Mesenchymal stem cell (in vitro differentiated cells and primary cell): ENCODE measurements around the gene SEZ6L.

Experiments
- DNase-seq: peaks from one replicate; pipeline ENCODE4 v3.0.0-alpha.2; 2013
- H2AFZ ChIP-seq: one replicate; pipeline ENCODE4 v1.6.1; 2013; ENCODE audit warnings: low read depth, mild to moderate bottlenecking, control low read depth, inconsistent platforms, low read length, moderate library complexity
- H2AK5ac ChIP-seq: 2 replicates; pipeline ENCODE4 v1.6.1; 2013; ENCODE audit warnings: low read length, moderate library complexity, mild to moderate bottlenecking, inconsistent platforms; ENCODE audit not compliant: severe bottlenecking
- H2BK120ac ChIP-seq: one replicate; pipeline ENCODE4 v1.6.1; 2013; ENCODE audit warnings: low read depth, mild to moderate bottlenecking, inconsistent platforms, low read length, moderate library complexity
- H2BK12ac ChIP-seq, 2 experiments: one replicate each; pipeline ENCODE4 v1.6.1; 2013; ENCODE audit warnings: inconsistent platforms in 2 of 2, low read length in 2 of 2, mild to moderate bottlenecking in 2 of 2, moderate library complexity in 2 of 2, control low read depth in 1 of 2
- H2BK15ac ChIP-seq: one replicate; pipeline ENCODE4 v1.6.1; 2013; ENCODE audit warnings: mild to moderate bottlenecking, low read depth, inconsistent platforms; ENCODE audit not compliant: poor library complexity, severe bottlenecking
- H2BK5ac ChIP-seq: 2 replicates; pipeline ENCODE4 v1.6.1; 2013; ENCODE audit warnings: low read depth, mild to moderate bottlenecking, low read length, control low read depth, inconsistent platforms; ENCODE audit not compliant: poor library complexity, severe bottlenecking
- H3K14ac ChIP-seq, 2 experiments: one replicate each; pipeline ENCODE4 v1.6.1; 2013; ENCODE audit warnings: inconsistent platforms in 2 of 2, low read length in 2 of 2, control low read depth in 1 of 2, mild to moderate bottlenecking in 1 of 2, moderate library complexity in 1 of 2
- H3K18ac ChIP-seq, 2 experiments: one replicate each; pipeline ENCODE4 v1.6.1; 2013; ENCODE audit warnings: inconsistent platforms in 2 of 2, low read length in 2 of 2, control low read depth in 1 of 2, low read depth in 1 of 2, mild to moderate bottlenecking in 1 of 2
- H3K23ac ChIP-seq, 2 experiments: one replicate each; pipeline ENCODE4 v1.6.1; 2013; ENCODE audit warnings: inconsistent platforms in 2 of 2, low read length in 2 of 2, mild to moderate bottlenecking in 2 of 2, moderate library complexity in 2 of 2, control low read depth in 1 of 2
- H3K27ac ChIP-seq: 2 replicates; pipeline ENCODE4 v1.5.1; 2013; ENCODE audit warnings: mild to moderate bottlenecking, moderate library complexity, low read length, control low read depth, inconsistent platforms; ENCODE audit not compliant: poor library complexity, severe bottlenecking
- H3K27me3 ChIP-seq, 2 experiments: 2 replicates each; pipeline versions ENCODE4 v1.6.1 to v1.7.0; 2013; ENCODE audit warnings: low read length in 2 of 2, mild to moderate bottlenecking in 2 of 2, moderate library complexity in 2 of 2, control low read depth in 1 of 2, inconsistent platforms in 1 of 2; ENCODE audit not compliant: control insufficient read depth in 1 of 2, insufficient read depth in 1 of 2
- H3K36me3 ChIP-seq, 2 experiments: 2 replicates each; pipeline versions ENCODE4 v1.6.1 to v1.7.0; 2013; ENCODE audit warnings: low read length in 2 of 2, control low read depth in 1 of 2, inconsistent platforms in 1 of 2, low read depth in 1 of 2, mild to moderate bottlenecking in 1 of 2; ENCODE audit not compliant: insufficient read depth in 2 of 2, control insufficient read depth in 1 of 2
- H3K4ac ChIP-seq, 2 experiments: one replicate each; pipeline ENCODE4 v1.6.1; 2013; ENCODE audit warnings: inconsistent platforms in 2 of 2, low read length in 2 of 2, mild to moderate bottlenecking in 2 of 2, moderate library complexity in 2 of 2, control low read depth in 1 of 2, low read depth in 1 of 2
- H3K4me1 ChIP-seq: 2 replicates; pipeline ENCODE4 v1.6.1; 2013; ENCODE audit warnings: low read depth, low read length, control low read depth; ENCODE audit not compliant: control insufficient read depth, insufficient read depth
- H3K4me2 ChIP-seq: 2 replicates; pipeline ENCODE4 v1.6.1; 2013; ENCODE audit warnings: low read length, mild to moderate bottlenecking, inconsistent platforms; ENCODE audit not compliant: poor library complexity, severe bottlenecking
- H3K4me3 ChIP-seq, 2 experiments: 2 replicates each; pipeline versions ENCODE4 v1.5.1 to v1.7.0; 2013; ENCODE audit warnings: low read length in 2 of 2, mild to moderate bottlenecking in 2 of 2, control low read depth in 1 of 2, low read depth in 1 of 2; ENCODE audit not compliant: insufficient read depth in 1 of 2
- H3K79me1 ChIP-seq: replicated peaks from 2 replicates; pipeline ENCODE4 v1.6.1; 2013; ENCODE audit warnings: mild to moderate bottlenecking, control low read depth, low read length, inconsistent platforms; ENCODE audit not compliant: poor library complexity, severe bottlenecking
- H3K9ac ChIP-seq: 2 replicates; pipeline ENCODE4 v1.7.0; 2013; ENCODE audit warnings: mild to moderate bottlenecking, low read length, moderate library complexity
- H3K9me3 ChIP-seq: 2 replicates; pipeline ENCODE4 v1.7.0; 2013; ENCODE audit warnings: mild to moderate bottlenecking, low read length; ENCODE audit not compliant: control insufficient read depth
- H4K8ac ChIP-seq: one replicate; pipeline ENCODE4 v1.6.1; 2013; ENCODE audit warnings: inconsistent platforms, mild to moderate bottlenecking, low read length, moderate library complexity
- H4K91ac ChIP-seq: one replicate; pipeline ENCODE4 v1.6.1; 2013; ENCODE audit warnings: mild to moderate bottlenecking, low read length, inconsistent platforms
- whole genome bisulfite sequencing: methylation state at CpG from one replicate; pipeline ENCODE4 v1.1.7; 2013; ENCODE audit warnings: mixed read lengths; 5-methylcytosine and 5-hydroxymethylcytosine counted together

The SEZ6L gene

DNA sequence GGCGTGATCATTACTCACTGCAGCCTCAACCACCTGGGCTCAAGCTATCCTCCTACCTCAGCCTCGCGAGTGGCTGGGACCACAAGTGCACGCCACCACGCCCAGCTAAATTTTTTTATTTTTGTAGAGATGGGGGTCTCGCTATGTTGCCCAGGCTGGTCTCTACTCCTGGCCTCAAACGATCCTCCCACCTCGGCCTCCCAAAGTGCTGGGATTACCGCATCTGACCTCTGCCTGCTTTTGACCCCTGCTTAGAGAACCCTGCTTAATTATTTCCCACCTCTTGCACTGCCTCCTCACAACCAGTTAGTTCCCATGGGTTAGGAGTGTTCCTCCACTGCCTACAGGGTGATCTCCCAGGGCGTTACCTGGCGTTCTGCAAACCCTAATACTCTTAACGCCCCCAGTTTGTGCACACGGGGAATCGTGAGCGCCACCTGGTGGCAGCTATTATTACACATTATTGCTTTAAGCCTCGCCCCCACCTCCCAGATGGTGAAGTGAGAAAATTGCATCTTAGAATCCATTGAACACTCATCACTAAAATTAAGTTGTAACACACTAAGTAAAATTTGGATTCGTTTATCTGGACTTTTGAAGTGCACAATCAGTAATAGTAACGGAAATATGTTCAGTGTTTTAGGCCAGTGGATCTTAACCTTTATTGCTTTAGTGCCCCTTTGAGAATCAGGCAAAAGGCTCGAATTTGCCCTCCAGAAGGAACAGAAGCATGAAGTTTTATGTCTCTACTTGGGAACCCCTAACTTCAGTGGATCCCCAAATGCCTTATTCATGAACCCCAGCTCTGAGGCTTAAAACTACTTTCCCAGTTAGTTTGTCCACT lies 198.4 kb downstream of the SEZ6L start:
- peaks cover 17 to 49% of the 10 kb centered on the region in 2 experiments for H3K27me3 ChIP-seq
- H2BK5ac ChIP-seq = no peak overlapping the region
- H3K36me3 ChIP-seq = no peaks in the 10 kb centered on the region
- peak; percentile 52 for DNase-seq
- H3K4ac ChIP-seq = no peak overlapping the region
- H2AK5ac ChIP-seq = no peak overlapping the region
- H2AFZ ChIP-seq = no peak overlapping the region
- H3K9me3 ChIP-seq = no peaks in the 10 kb centered on the region
- H3K79me1 ChIP-seq = no peaks in the 10 kb centered on the region
- H4K91ac ChIP-seq = no peak overlapping the region
- H4K8ac ChIP-seq = no peak overlapping the region
- H3K18ac ChIP-seq = no peak overlapping the region
- H3K4me1 ChIP-seq = peaks cover 3% of the 10 kb centered on the region
- H2BK120ac ChIP-seq = no peak overlapping the region
- no peak overlapping the region for H3K14ac ChIP-seq
- no peak overlapping the region for H3K9ac ChIP-seq
- no peak overlapping the region for H2BK12ac ChIP-seq
- H3K4me2 ChIP-seq = no peak overlapping the region
- WGBS = 56% methylated on average over 14 of the region's 19 CpGs
- H3K4me3 ChIP-seq = no peak overlapping the region
- H3K23ac ChIP-seq = no peak overlapping the region
- no peak overlapping the region for H3K27ac ChIP-seq
- H2BK15ac ChIP-seq = no peak overlapping the region

GRCh38 chr22:26372890-26373289 lies 203.6 kb downstream of the SEZ6L start:
- Histone ChIP-seq H2BK120ac (no peak overlapping the region), H3K27me3 (peaks cover 40 to 76% of the 10 kb centered on the region in 2 experiments), H3K27ac (no peak overlapping the region), H2BK5ac (no peak overlapping the region), H3K4me2 (no peak overlapping the region), H4K8ac (no peak overlapping the region), H4K91ac (no peak overlapping the region), H2AFZ (no peak overlapping the region), H3K18ac (no peak overlapping the region), H2BK15ac (no peak overlapping the region), H2AK5ac (no peak overlapping the region), H3K9ac (no peak overlapping the region), H3K36me3 (no peaks in the 10 kb centered on the region), H3K4me3 (no peak overlapping the region), H3K79me1 (no peaks in the 10 kb centered on the region), H3K14ac (no peak overlapping the region), H3K4ac (no peak overlapping the region), H3K4me1 (no peaks in the 10 kb centered on the region), H2BK12ac (no peak overlapping the region), H3K9me3 (no peaks in the 10 kb centered on the region), H3K23ac (no peak overlapping the region)
- no peak for DNase-seq
- 81% methylated on average over 4 of the region's 4 CpGs for WGBS

DNA sequence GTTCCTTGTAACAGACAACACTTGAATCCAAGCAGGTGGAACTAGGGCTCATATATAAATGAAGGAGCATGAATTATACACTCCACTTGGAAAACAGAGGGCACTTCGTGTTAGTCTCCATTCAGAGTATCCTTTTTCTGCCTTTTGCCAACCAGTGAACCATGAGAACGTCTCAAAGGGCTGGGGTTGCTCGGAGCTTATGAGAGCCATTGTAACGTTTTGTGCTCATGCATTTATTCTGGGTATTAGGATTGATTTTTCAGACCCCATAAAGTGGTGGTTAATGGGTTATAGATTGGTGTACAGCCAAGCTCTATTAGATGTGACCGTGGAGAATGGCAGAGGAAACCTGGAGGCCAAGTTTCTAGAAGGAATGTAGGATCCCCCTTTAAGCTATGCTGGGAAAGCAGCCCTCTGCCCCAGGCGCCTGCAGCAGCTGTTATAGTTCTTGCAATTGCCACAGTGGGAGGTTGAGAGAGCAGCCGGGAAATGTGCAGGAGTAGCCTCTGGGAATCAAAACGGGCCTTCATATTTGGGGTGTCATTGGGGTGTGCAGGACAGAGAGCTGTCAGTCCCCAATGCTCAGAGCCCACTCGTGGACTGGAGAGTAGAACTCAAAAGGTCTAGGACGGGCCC lies 205.2 kb downstream of the SEZ6L start:
- Histone ChIP-seq H2BK12ac (no peak overlapping the region), H3K18ac (no peak overlapping the region), H3K4ac (no peak overlapping the region), H4K91ac (no peak overlapping the region), H3K4me2 (no peak overlapping the region), H2BK5ac (no peak overlapping the region), H2BK120ac (no peak overlapping the region), H2AFZ (no peak overlapping the region), H3K36me3 (no peaks in the 10 kb centered on the region), H3K23ac (no peak overlapping the region), H3K79me1 (no peaks in the 10 kb centered on the region), H3K14ac (no peak overlapping the region), H4K8ac (no peak overlapping the region), H3K9me3 (peaks cover 9% of the 10 kb centered on the region), H3K27ac (no peak overlapping the region), H3K4me1 (no peaks in the 10 kb centered on the region), H3K9ac (no peak overlapping the region), H3K4me3 (no peak overlapping the region), H2BK15ac (no peak overlapping the region), H3K27me3 (peaks cover 55 to 80% of the 10 kb centered on the region in 2 experiments), H2AK5ac (no peak overlapping the region)
- 59% methylated on average over 10 of the region's 10 CpGs for WGBS
- no peak for DNase-seq

DNA sequence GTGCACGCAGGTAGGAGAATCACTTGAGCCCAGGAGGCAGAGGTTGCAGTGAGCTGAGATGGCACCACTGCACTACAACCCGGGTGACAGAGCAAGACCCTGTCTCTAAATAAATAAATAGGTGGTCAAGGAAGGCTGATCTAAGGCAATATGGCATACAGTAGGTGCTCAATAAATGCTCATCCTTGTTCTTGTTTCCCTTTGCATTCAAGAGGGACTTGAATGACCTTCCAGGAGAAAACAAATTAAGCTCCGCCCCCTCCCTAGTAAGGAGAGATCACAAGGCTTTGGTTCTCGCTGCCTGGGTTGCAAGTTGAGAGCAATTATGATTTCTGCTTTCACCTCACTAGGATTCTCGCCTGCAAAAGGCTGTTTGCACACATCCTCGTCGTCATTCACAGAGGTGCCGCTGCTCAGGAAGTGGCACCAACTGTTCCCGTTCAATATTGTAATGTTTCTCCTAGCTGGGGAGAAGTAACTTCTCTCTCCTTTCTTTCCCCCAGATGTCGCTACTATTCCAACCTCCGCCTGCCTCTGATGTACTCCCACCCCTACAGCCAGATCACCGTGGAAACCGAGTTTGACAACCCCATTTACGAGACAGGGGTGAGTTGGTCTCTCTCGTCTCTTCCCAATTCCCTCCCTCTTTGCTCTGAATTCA lies 208.0 kb downstream of the SEZ6L start:
- Histone ChIP-seq H2BK15ac (no peak overlapping the region), H3K18ac (no peak overlapping the region), H4K91ac (no peak overlapping the region), H2AK5ac (no peak overlapping the region), H3K27ac (no peak overlapping the region), H3K79me1 (no peaks in the 10 kb centered on the region), H3K4me2 (no peak overlapping the region), H3K4me3 (no peak overlapping the region), H3K36me3 (no peaks in the 10 kb centered on the region), H3K14ac (no peak overlapping the region), H2BK120ac (no peak overlapping the region), H2BK12ac (no peak overlapping the region), H4K8ac (no peak overlapping the region), H3K4me1 (no peaks in the 10 kb centered on the region), H3K23ac (no peak overlapping the region), H2BK5ac (no peak overlapping the region), H3K4ac (no peak overlapping the region), H3K9me3 (peaks cover 16% of the 10 kb centered on the region), H3K27me3 (peaks cover 74 to 89% of the 10 kb centered on the region in 2 experiments), H2AFZ (no peak overlapping the region), H3K9ac (no peak overlapping the region)
- WGBS = 46% methylated on average over 15 of the region's 15 CpGs
- no peak for DNase-seq
